NCI-H128 (cell line): ENCODE measurements around the gene MAPK12.

Experiments
- DNase-seq: peaks from one replicate; lab custom pipeline; 2025; ENCODE audit not compliant: unreplicated experiment; lab: John Stamatoyannopoulos, UW

Gene MAPK12

GRCh38 chr22:50253046-50253915 is 8.2 kb downstream of the MAPK12 start:
- no peak for DNase-seq

GRCh38 chr22:50252082-50253045 is 9.1 kb downstream of the MAPK12 start:
- no peak for DNase-seq

- DNase-seq: no peak
These were observed 9.9 kb downstream of the MAPK12 start for GRCh38 chr22:50251477-50252081.

GRCh38 chr22:50250555-50251476 is 10.7 kb downstream of the MAPK12 start, which contains the start of gene HDAC10:
Gene HDAC10, minus strand, starts transcription at chr22:50251265. Its CDS starts 233 bp downstream, at chr22:50251032.
- DNase-seq: peak; percentile 37

GRCh38 chr22:50250249-50250554 is 11.3 kb downstream of the MAPK12 start:
- DNase-seq: no peak

- DNase-seq: no peak
These were observed 11.9 kb downstream of the MAPK12 start for GRCh38 chr22:50249341-50250248.

- DNase-seq: no peak
These were observed 13.0 kb downstream of the MAPK12 start for GRCh38 chr22:50248196-50249081.

GRCh38 chr22:50247748-50248147 is 13.7 kb downstream of the MAPK12 start:
- DNase-seq: no peak

GRCh38 chr22:50246242-50247175 is 15.0 kb downstream of the MAPK12 start:
- no peak for DNase-seq

GRCh38 chr22:50245214-50246072 is 16.0 kb downstream of the MAPK12 start:
- no peak for DNase-seq

GRCh38 chr22:50244420-50245213 is 16.9 kb downstream of the MAPK12 start, which contains the start of gene TUBGCP6:
Gene TUBGCP6, minus strand, starts transcription at chr22:50245023. Its CDS starts 564 bp downstream, at chr22:50244459.
- peak; percentile 66 for DNase-seq

GRCh38 chr22:50243685-50244419 is 17.6 kb downstream of the MAPK12 start:
- no peak for DNase-seq

GRCh38 chr22:50242406-50242949 is 19.0 kb downstream of the MAPK12 start:
- no peak for DNase-seq

GRCh38 chr22:50238755-50239154 is 22.7 kb downstream of the MAPK12 start:
- no peak for DNase-seq
